Endothelial cell of umbilical vein (primary cell): ENCODE data around the gene VAC14. TPM values are rescaled to one million over a fixed set of nuclear protein-coding genes. Genes with fewer than 3 reads are reported as not detected.

Experiments used
- BruUV-seq: library from RNA; stranded (reverse); fragments of 400-500 nt; replicated peaks from 2 replicates; lab custom pipeline; 2021; lab: Mats Ljungman, UMichigan
- CTCF ChIA-PET: fragments of 300-600, 350-600 bp; sonication (Branson Sonifier 250); formaldehyde crosslinking; loops from one replicate; lab custom pipeline; 2021; ENCODE audit warnings: antibody characterized with exemption, inconsistent platforms; lab: Charles Lee
- POLR2A ChIA-PET: fragments of 300-600, 350-600 bp; sonication (Branson Sonifier 250); formaldehyde crosslinking; loops from one replicate; lab custom pipeline; 2021; ENCODE audit warnings: antibody characterized with exemption, inconsistent platforms; lab: Charles Lee
- DNase-seq: peaks from one replicate; pipeline ENCODE4 v3.0.0-alpha.2; 2011; ENCODE audit warnings: low read depth, low spot score
- FAIRE-seq: peaks from 2 replicates; lab custom pipeline; 2011; peaks lifted over from hg19 to GRCh38; lab: Jason Lieb, UNC
- H2AFZ ChIP-seq: 2 replicates; pipeline ENCODE4 v1.6.0; 2012; ENCODE audit warnings: low read depth, low read length, control low read depth, inconsistent platforms
- H3K27ac ChIP-seq: 2 replicates; pipeline ENCODE4 v1.5.1; 2011; ENCODE audit warnings: low read depth, mild to moderate bottlenecking, control low read depth, low read length, moderate library complexity; ENCODE audit not compliant: insufficient read depth
- H3K27me3 ChIP-seq, 2 experiments: 2 replicates each; pipeline versions ENCODE4 v1.6.0 to v1.6.1; 2011; ENCODE audit warnings: low read length in 2 of 2, mixed read lengths in 1 of 2; ENCODE audit not compliant: control insufficient read depth in 2 of 2, insufficient read depth in 2 of 2
- H3K36me3 ChIP-seq, 2 experiments: 2 replicates in 1 of 2; 3 replicates in 1 of 2; pipeline ENCODE4 v1.5.1; 2011; ENCODE audit warnings: low read length in 2 of 2, mild to moderate bottlenecking in 1 of 2, moderate library complexity in 1 of 2; ENCODE audit not compliant: control insufficient read depth in 2 of 2, insufficient read depth in 2 of 2; ENCODE audit errors: extremely low read depth in 1 of 2
- H3K4me1 ChIP-seq: 3 replicates; pipeline ENCODE4 v1.5.1; 2011; ENCODE audit warnings: mild to moderate bottlenecking, low read length; ENCODE audit not compliant: control insufficient read depth, insufficient read depth; ENCODE audit errors: extremely low read depth
- H3K4me2 ChIP-seq: 2 replicates; pipeline ENCODE4 v1.6.1; 2011; ENCODE audit warnings: low read length, control low read depth, mixed read lengths; ENCODE audit not compliant: insufficient read depth
- H3K4me3 ChIP-seq, 3 experiments: fragments of 200-600 bp in 1 of 3; sonication (generic), shearing (Covaris generic) in 1 of 3; replicated peaks in 1 of 3; 2 replicates each; pipeline ENCODE4 v1.5.1; 2011 to 2016; ENCODE audit warnings: control low read depth in 3 of 3, low read length in 3 of 3, mild to moderate bottlenecking in 2 of 3, inconsistent platforms in 1 of 3, low read depth in 1 of 3, moderate library complexity in 1 of 3; ENCODE audit not compliant: insufficient read depth in 1 of 3
- H3K79me2 ChIP-seq: 2 replicates; pipeline ENCODE4 v1.6.0; 2012; ENCODE audit warnings: low read length, inconsistent platforms; ENCODE audit not compliant: control insufficient read depth, insufficient read depth
- H3K9ac ChIP-seq: replicated peaks from 2 replicates; pipeline ENCODE3; 2011; ENCODE audit warnings: low read length, control low read depth; ENCODE audit not compliant: insufficient read depth; ENCODE audit errors: extremely low read depth
- H3K9me1 ChIP-seq: replicated peaks from 3 replicates; pipeline ENCODE4 v1.6.0; 2011; ENCODE audit warnings: mild to moderate bottlenecking, low read length; ENCODE audit not compliant: control insufficient read depth, insufficient read depth; ENCODE audit errors: extremely low read depth
- H3K9me3 ChIP-seq: replicated peaks from 2 replicates; pipeline ENCODE4 v1.5.1; 2012; ENCODE audit warnings: low read length, inconsistent platforms; ENCODE audit not compliant: control insufficient read depth, insufficient read depth
- H4K20me1 ChIP-seq: replicated peaks from 2 replicates; pipeline ENCODE3; 2011; ENCODE audit warnings: mild to moderate bottlenecking, low read length; ENCODE audit not compliant: control insufficient read depth, insufficient read depth; ENCODE audit errors: extremely low read depth
- CTCF ChIP-seq, 2 donors: IDR thresholded peaks; 1 replicate in 1 of 2; 2 replicates in 1 of 2; pipeline ENCODE4 v1.5.1; 2011; ENCODE audit warnings: low read length in 2 of 2, mild to moderate bottlenecking in 2 of 2, moderate library complexity in 2 of 2, control low read depth in 1 of 2, inconsistent platforms in 1 of 2, low read depth in 1 of 2; ENCODE audit not compliant: insufficient read depth in 1 of 2; ENCODE audit errors: extremely low read depth in 1 of 2
- EZH2 ChIP-seq: IDR thresholded peaks from 2 replicates; pipeline ENCODE4 v1.6.1; 2012; ENCODE audit warnings: borderline replicate concordance, low read depth, mild to moderate bottlenecking, moderate library complexity, low read length, inconsistent platforms; ENCODE audit not compliant: severe bottlenecking
- FOS ChIP-seq: IDR thresholded peaks from 2 replicates; pipeline ENCODE4 v1.6.1; 2011; ENCODE audit warnings: mild to moderate bottlenecking, low read length, moderate library complexity, borderline replicate concordance; ENCODE audit not compliant: insufficient read depth
- GATA2 ChIP-seq: IDR thresholded peaks from 2 replicates; pipeline ENCODE4 v1.7.0; 2011; ENCODE audit warnings: low read depth, mild to moderate bottlenecking, moderate library complexity, mixed read lengths, low read length; ENCODE audit not compliant: insufficient read length, insufficient read depth
- JUN ChIP-seq: IDR thresholded peaks from 2 replicates; pipeline ENCODE4 v1.6.1; 2011; ENCODE audit warnings: borderline replicate concordance, low read depth; ENCODE audit not compliant: insufficient read length, insufficient read depth
- MAX ChIP-seq: IDR thresholded peaks from 2 replicates; pipeline ENCODE4 v1.6.1; 2011; ENCODE audit not compliant: insufficient read depth, insufficient read length
- MYC ChIP-seq: IDR thresholded peaks from one replicate; pipeline ENCODE4 v1.6.1; 2011; ENCODE audit warnings: mild to moderate bottlenecking, low read depth, low read length
- POLR2A ChIP-seq: IDR thresholded peaks from 2 replicates; pipeline ENCODE4 v1.6.1; 2012; ENCODE audit warnings: low read depth, mild to moderate bottlenecking, control low read depth, low read length
- POLR2AphosphoS5 ChIP-seq: IDR thresholded peaks from 2 replicates; pipeline ENCODE4 v1.6.1; 2012; ENCODE audit warnings: low read depth, mild to moderate bottlenecking, control low read depth, low read length, moderate library complexity; ENCODE audit not compliant: insufficient read depth
- dilution Hi-C: fragments of 300-500 bp; cut with MboI; formaldehyde crosslinking; loops from one replicate; pipeline ENCODE4 v1.15.0; 2019; ENCODE audit warnings: low sequenced_read_pairs; ENCODE audit not compliant: extremely low pct_ligation_motif_present
- intact Hi-C: fragments of 100-400 bp; cut with micrococcal nuclease; formaldehyde crosslinking; loops from one replicate; pipeline ENCODE4 v1.10.0; 2022
- polyA plus RNA-seq, 4 experiments: library from polyadenylated mRNA; depleted of rRNA in 3 of 4; stranded (reverse) in 3 of 4; unstranded in 1 of 4; fragments of >200 nt; gene quantifications; 2 replicates each; pipeline versions ENCODE4 v1.2.1 to v1.2.3, GENCODE V29; 2011 to 2012; ENCODE audit warnings: missing spikeins in 1 of 4
- total RNA-seq: library from RNA; stranded (reverse); gene quantifications from 2 replicates; pipeline ENCODE4 v1.2.3, GENCODE V29; 2021

Gene VAC14
- total and polyA plus RNA-seq, 2 donors (not counting 3 experiments of a cell fraction or from before 2014, with no cell fraction given) = 37.6 to 57.9 TPM

GRCh38 chr16:70681382-70682238 is 119.3 kb downstream of the VAC14 start:
- BruUV-seq = no TSS peak
- dilution Hi-C loops = no loop called here
- ChIA-PET POLR2A (no interaction called here), CTCF (interaction anchor here (1.1 to 7.8 kb wide), 6 partner anchors 9 to 89 kb away, joined by 3 to 144 read pairs (median 10); no protein-coding TSS in a partner anchor)
- H3K36me3 ChIP-seq = peaks cover 7 to 27% of the 10 kb centered on the region in 2 experiments
- H4K20me1 ChIP-seq = no peaks in the 10 kb centered on the region
- H3K4me3 ChIP-seq = no peak overlapping the region
- intact Hi-C loops = loop anchor here (2.0 to 5.0 kb wide), 2 partner anchors 631 to 677 kb away; partner anchors contain the start of gene CALB2
- H3K4me2 ChIP-seq = no peak overlapping the region
- no peak overlapping the region for H3K9ac ChIP-seq
- H3K27me3 ChIP-seq = no peaks in the 10 kb centered on the region
- no peaks in the 10 kb centered on the region for H3K9me1 ChIP-seq
- FAIRE-seq = no peak
- peaks cover 9% of the 10 kb centered on the region for H3K4me1 ChIP-seq
- no peak overlapping the region for H3K27ac ChIP-seq
- H2AFZ ChIP-seq = no peak overlapping the region
- DNase-seq = no peak
- TF ChIP-seq POLR2A (no peak), FOS (no peak), MYC (no peak), POLR2AphosphoS5 (no peak), JUN (no peak), GATA2 (no peak), MAX (no peak), CTCF (IDR thresholded peaks at IDR 0.05; ENCODE audit: extremely low read depth in 1 of 2, insufficient read depth in 1 of 2, low read depth in 1 of 2, low read length in 2 of 2) (no peak), EZH2 (no peak)
- H3K79me2 ChIP-seq = peaks cover 33% of the 10 kb centered on the region
- H3K9me3 ChIP-seq = no peaks in the 10 kb centered on the region
